ENCODE data around the gene RBM39.
"Not testable (repeated sequence)": the region's sequence is repeated elsewhere in the genome, so short reads cannot be mapped to it uniquely, and the experiment has no call there.

Gene RBM39

DNA sequence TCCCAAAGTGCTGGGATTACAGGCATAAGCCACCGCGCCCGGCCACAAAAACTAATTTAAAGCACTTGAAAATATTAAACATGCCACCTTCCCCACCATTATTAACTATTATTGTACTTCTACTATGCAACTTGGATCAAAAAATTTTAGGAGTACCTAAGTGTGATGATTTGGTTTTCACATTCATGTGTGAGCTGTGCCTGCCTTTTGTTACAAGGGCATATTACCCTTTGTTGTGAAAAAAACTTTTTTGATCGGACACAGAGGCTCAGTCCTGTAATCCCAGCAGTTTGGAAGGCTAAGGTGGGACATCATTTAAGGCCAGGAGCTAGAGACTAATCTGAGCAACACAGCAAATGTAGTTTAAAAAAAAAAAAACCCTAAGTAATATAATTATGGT is 25.7 kb downstream of the RBM39 start:
- TF ChIP-seq ARNT (IDR thresholded peaks at IDR 0.05) = no peak
- TF ChIP-seq SUZ12 (IDR thresholded peaks at IDR 0.05) = no peak
- no peak for TF ChIP-seq FOXM1 (IDR thresholded peaks at IDR 0.05; ENCODE audit: borderline replicate concordance)
- no peak for TF ChIP-seq LEF1 (IDR thresholded peaks at IDR 0.05; ENCODE audit: borderline replicate concordance)
- no peak for TF ChIP-seq L3MBTL2 (conservative IDR thresholded peaks at IDR 0.05)
- no peak for TF ChIP-seq PKNOX1 (IDR thresholded peaks at IDR 0.05)
- TF ChIP-seq FOXA1 (IDR thresholded peaks at IDR 0.05) = no peak
- TF ChIP-seq TARDBP (IDR thresholded peaks at IDR 0.05) = no peak
- ChIA-PET POLR2A (interaction anchor here (1.0 to 1.3 kb wide), 2 partner anchors 17 to 26 kb away, joined by 3 read pairs; partner anchors contain the start of genes NFS1, RBM39 and ROMO1), CTCF (interaction anchor here (0.5 kb wide), 1 partner anchor 176 kb away, joined by 9 read pairs; no protein-coding TSS in a partner anchor)
- DNase-seq (ENCODE audit: extremely low spot score) = no peak

DNA sequence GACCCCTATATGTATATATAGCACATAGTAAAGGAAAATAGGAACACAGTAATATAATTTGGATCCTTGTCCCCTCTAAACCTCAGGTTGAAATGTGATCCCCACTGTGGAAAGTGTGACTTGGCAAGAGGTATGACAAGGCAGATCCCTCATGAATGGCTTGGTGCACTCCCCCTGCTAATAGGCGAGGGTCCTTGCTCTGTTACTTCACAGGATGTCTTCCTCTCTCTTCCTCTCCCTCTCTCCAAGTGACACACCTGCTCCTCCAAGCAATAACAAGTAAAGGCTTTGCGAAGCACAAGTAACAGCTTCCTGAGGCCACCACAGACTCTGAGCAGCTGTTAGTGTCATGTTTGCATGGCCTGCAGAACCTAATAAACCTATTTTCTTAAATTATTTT is 26.4 kb downstream of the RBM39 start:
- POLR2A ChIA-PET = interaction anchor here (1.0 to 1.3 kb wide), 2 partner anchors 16 to 26 kb away, joined by 3 read pairs; partner anchors contain the start of genes NFS1, RBM39 and ROMO1
- CTCF ChIA-PET = no interaction called here
- no peak for DNase-seq (ENCODE audit: extremely low spot score)
- TF ChIP-seq LEF1 (IDR thresholded peaks at IDR 0.05; ENCODE audit: borderline replicate concordance) = no peak
- no peak for TF ChIP-seq HDGF (IDR thresholded peaks at IDR 0.05; ENCODE audit: borderline replicate concordance)
- TF ChIP-seq FOXM1 (IDR thresholded peaks at IDR 0.05; ENCODE audit: borderline replicate concordance) = no peak
- no peak for TF ChIP-seq FOXA1 (IDR thresholded peaks at IDR 0.05)
- no peak for TF ChIP-seq NFRKB (IDR thresholded peaks at IDR 0.05)
- TF ChIP-seq SUZ12 (IDR thresholded peaks at IDR 0.05) = no peak
- no peak for TF ChIP-seq BHLHE40 (IDR thresholded peaks at IDR 0.05; ENCODE audit: borderline replicate concordance)
- TF ChIP-seq L3MBTL2 (conservative IDR thresholded peaks at IDR 0.05) = no peak
- TF ChIP-seq ELF4 (IDR thresholded peaks at IDR 0.05) = no peak
- TF ChIP-seq TARDBP (IDR thresholded peaks at IDR 0.05) = no peak
- no peak for TF ChIP-seq CTBP1 (IDR thresholded peaks at IDR 0.05; ENCODE audit: borderline replicate concordance)
- no peak for TF ChIP-seq SP1 (IDR thresholded peaks at IDR 0.05)
- TF ChIP-seq PKNOX1 (IDR thresholded peaks at IDR 0.05) = no peak
- no peak for TF ChIP-seq ZNF384 (IDR thresholded peaks at IDR 0.05)
- TF ChIP-seq ARNT (IDR thresholded peaks at IDR 0.05) = no peak
- no peak for TF ChIP-seq FOXK2 (IDR thresholded peaks at IDR 0.05)

DNA sequence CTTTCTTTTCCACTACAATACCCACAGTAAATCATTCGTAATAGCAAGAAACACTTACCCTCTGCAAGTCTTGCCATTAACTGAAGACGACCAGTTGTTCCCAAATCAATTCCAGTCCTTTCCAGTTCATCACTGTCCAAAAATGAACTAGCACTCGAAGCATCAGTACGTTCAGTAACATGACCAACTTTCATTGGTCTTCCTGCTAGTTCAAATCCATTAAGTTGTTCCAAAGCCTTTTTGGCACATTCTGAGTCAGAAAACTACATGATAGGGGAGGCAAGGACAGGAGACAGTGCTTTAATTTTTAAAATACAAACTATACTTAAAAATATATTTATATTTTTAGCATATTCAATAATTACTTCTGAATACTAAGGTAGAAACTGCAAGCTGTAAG is 27.9 kb downstream of the RBM39 start:
- TF ChIP-seq NFRKB (IDR thresholded peaks at IDR 0.05) = no peak
- no peak for TF ChIP-seq ZNF384 (IDR thresholded peaks at IDR 0.05)
- CTCF ChIA-PET = no interaction called here
- POLR2A ChIA-PET = interaction anchor here (0.7 kb wide), 1 partner anchor 28 kb away, joined by 3 read pairs; the partner anchor contains the start of gene RBM39
- no peak for DNase-seq (ENCODE audit: extremely low spot score)

- POLR2A ChIA-PET = interaction anchor here (1.3 kb wide), 1 partner anchor 29 kb away, joined by 3 read pairs; the partner anchor contains the start of gene RBM39
- DNase-seq (ENCODE audit: extremely low spot score); CTCF ChIA-PET: not testable (repeated sequence)
Observed at GRCh38 chr20:35713120-35713519, 28.9 kb downstream of the RBM39 start.

DNA sequence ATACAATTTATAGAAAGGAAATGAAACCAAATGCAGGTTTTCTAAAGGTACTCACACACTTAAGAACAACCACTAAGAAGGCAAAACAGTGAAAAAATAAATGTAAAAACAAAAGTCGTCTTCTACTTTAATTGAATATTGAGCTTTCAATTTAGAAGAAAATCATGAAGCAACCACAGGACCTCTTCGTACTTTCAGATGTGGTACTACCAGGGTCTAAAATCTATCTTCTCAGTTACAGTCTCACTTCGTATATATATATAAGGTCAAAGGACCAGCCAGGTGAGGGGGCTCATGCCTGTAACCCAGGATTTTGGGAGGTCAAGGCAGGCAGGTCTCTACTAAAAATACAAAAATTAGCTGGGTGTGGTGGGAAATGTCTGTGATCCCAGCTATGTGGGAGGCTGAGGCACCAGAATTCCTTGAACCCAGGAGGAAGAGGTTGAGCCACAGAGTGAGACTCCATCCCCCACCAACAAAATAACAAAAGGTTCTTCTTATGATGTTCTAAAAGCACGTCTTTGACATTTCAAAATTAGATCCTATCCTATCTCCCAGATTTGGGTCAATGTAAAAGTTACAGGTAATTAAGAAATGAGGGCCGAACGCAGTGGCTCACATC is 30.4 kb downstream of the RBM39 start:
- POLR2A ChIA-PET = no interaction called here
- TF ChIP-seq ELF4 (IDR thresholded peaks at IDR 0.05) = no peak
- TF ChIP-seq CTBP1 (IDR thresholded peaks at IDR 0.05; ENCODE audit: borderline replicate concordance) = no peak
- TF ChIP-seq LEF1 (IDR thresholded peaks at IDR 0.05; ENCODE audit: borderline replicate concordance) = no peak
- CTCF ChIA-PET = no interaction called here
- no peak for DNase-seq (ENCODE audit: extremely low spot score)

- CTCF ChIA-PET = interaction anchor here (0.6 kb wide), 2 partner anchors 11 to 282 kb away, joined by 3 read pairs; partner anchors contain the start of gene ROMO1
- no peak for DNase-seq (ENCODE audit: extremely low spot score)
- TF ChIP-seq CTBP1 (IDR thresholded peaks at IDR 0.05; ENCODE audit: borderline replicate concordance) (no peak), ARNT (IDR thresholded peaks at IDR 0.05) (no peak), PKNOX1 (IDR thresholded peaks at IDR 0.05) (no peak), L3MBTL2 (conservative IDR thresholded peaks at IDR 0.05) (no peak), HDGF (IDR thresholded peaks at IDR 0.05; ENCODE audit: borderline replicate concordance) (no peak), FOXK2 (IDR thresholded peaks at IDR 0.05) (no peak), FOXA1 (IDR thresholded peaks at IDR 0.05) (no peak), LEF1 (IDR thresholded peaks at IDR 0.05; ENCODE audit: borderline replicate concordance) (no peak), BHLHE40 (IDR thresholded peaks at IDR 0.05; ENCODE audit: borderline replicate concordance) (no peak), SUZ12 (IDR thresholded peaks at IDR 0.05) (no peak), ZNF384 (IDR thresholded peaks at IDR 0.05) (no peak), NFRKB (IDR thresholded peaks at IDR 0.05) (no peak), ELF4 (IDR thresholded peaks at IDR 0.05) (no peak), FOXM1 (IDR thresholded peaks at IDR 0.05; ENCODE audit: borderline replicate concordance) (no peak), TARDBP (IDR thresholded peaks at IDR 0.05) (no peak), SP1 (IDR thresholded peaks at IDR 0.05) (no peak)
- POLR2A ChIA-PET = interaction anchor here (1.0 kb wide), 1 partner anchor 31 kb away, joined by 6 read pairs; the partner anchor contains the start of gene RBM39
Observed at GRCh38 chr20:35710884-35711587, 31.0 kb downstream of the RBM39 start.
